HG02610 (cell line): ENCODE measurements around the gene ADORA2A.
"Not testable (repeated sequence)": the region's sequence is repeated elsewhere in the genome, so short reads cannot be mapped to it uniquely, and the experiment has no call there.

Source experiments
- ATAC-seq: cut with Tn5 transposase; IDR thresholded peaks from one replicate; pipeline ENCODE4 v1.9.1; 2021; ENCODE audit warnings: mild to moderate bottlenecking, moderate library complexity; ENCODE audit not compliant: unreplicated experiment

The ADORA2A gene

DNA sequence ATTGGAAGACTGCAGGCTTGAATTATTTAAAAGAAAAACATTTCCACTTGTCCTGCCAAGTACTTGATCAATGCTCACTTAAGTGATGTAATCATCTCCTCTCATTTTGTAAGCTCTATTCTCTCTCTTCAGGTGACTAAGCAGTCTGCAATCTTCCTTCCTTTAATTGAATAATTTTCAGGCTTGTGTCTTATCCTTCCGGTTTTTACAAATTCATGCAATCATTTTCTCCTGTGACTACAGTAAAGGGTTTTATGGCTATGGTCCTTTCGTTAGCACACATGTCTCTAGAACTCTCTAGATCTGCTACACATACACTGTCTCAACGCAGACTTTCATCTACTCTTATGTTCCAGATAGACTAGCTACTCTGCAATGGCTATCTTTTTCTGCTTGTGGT, 55.2 kb downstream of the ADORA2A start:
- ATAC-seq: no peak

DNA sequence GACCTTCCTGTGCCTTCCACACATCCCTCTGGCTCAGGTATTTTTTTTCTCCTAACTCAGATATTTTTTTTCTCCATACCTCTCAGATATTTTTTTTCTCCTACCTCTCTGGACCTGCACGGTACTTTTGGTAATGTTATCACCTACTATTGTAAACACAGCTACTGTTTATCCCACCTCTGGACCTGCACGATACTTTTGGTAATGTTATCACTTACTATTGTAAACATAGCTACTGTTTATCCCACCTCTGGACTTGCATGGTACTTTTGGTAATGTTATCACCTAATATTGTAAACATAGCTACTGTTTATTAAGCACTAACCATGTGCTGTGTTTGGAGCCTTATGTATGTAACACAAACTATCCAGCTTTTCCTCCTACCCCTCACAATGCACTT, 55.6 kb downstream of the ADORA2A start:
- no peak for ATAC-seq

DNA sequence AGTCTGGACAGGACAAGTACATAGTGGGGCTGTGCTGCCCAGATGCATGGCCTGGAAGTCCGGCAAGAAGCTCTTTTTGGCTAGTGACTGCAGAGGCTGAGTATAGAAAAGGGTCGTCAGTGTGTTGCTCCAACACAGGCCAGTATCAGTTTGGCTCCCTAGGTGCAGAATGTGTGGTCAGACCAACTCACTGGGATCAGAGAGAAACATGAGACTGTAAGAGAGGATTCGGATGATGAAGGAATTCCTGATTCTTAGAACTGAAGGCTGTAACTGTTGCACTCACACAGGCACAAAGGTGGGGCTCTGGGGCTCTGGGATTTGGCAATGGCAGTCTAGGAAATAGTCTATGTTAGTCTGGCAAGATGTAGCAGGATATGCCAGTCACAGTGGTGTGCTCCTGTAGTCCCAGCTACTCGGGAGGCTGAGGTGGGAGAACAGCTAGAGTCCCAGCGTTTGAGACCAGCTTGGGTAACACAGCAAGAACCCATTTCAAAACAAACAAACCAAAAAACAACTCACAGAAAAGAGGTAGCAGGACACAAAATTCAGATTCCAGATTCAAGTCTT, 56.7 kb downstream of the ADORA2A start:
- ATAC-seq: no peak

DNA sequence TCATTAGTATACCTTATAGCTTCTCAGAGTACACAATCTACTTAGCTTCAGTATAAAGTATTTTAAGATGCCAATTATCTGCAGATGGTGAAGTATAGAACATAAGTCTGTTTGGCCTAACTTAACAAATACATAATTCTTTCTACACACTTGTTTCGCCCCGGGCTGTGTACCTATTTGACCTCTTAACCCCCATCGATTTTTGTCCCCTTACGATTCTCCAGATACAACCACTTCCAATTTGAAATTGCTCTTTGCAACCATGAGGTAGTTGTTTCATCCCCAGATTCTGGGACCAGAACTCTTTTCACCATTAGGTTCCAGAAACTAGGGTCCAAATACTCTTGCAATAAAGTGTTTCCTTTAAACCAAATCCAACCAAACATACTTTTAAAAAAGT, 57.8 kb downstream of the ADORA2A start:
- no peak for ATAC-seq

DNA sequence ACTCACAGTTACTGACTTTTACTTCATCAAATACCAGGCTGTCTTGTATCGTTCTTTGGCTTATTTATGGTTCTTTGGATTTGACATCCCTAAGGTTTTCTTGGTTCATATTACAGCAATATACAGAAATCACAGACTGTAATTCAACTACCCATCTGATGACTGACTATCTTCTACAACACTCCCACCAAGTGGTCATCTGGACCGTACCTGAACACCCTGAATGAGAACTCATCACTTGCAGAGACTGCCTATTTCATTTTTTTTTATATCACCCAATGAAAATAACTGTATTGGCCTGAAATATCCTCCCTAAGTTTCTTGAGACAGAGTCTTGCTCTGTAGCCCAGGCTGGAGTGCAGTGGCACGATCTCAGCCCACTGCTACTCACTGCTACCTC, 58.2 kb downstream of the ADORA2A start:
- ATAC-seq: no peak

DNA sequence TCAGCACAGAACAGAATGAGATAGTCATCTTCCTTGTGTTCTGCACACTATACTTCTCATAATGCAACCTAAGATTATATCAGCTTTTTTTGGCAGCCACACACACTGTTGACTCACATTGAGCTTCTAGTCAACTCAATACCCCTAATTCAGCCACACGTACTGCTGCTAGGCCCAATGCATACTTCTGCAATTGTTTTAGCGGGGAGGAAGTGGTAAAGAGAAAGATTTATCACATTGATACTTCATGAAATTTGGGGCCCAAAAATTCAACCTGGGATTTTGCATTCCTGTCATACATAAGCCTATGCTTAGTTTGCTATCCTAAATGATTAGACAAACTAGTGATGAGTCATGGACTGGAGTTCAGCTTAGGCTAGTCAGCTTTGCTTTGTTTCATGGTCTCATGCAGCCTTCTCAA, 59.1 kb downstream of the ADORA2A start:
- ATAC-seq: no peak

DNA sequence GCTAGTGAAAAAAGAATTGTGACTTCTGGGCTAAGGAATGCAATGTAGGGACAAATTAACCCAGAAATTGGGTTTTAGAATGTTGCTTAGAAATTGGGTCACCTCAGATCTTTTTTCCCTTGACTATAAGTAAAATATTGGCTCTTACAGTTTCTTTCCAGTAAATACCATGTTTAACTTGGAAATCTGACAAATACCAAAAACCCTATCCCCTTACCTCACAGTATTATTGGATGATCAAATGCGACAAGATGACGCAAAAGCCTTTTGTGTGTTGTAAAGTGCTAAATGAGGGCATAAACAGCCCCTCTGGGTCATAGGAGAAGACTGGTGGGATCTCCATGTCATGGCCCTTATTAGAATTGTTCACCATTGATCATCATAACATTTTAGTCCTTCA, 61.6 kb downstream of the ADORA2A start:
- ATAC-seq: no peak

DNA sequence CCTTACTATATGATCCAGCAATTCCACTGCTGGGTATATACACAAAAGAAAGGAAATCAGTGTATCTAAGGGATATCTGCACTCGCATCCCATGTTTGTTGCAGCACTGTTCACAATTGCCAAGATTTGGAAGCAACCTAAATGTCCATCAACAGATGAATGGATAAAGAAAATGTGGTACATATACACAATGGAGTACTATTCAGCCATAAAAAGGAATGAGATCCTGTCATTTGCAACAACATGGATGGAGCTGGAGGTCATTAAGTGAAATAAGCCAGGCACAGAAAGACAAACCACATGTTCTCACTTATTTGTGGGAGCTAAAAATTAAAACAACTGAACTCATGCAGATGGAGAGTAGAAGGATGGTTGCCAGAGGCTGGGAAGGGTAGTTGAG, 62.0 kb downstream of the ADORA2A start:
- not testable (repeated sequence) for ATAC-seq
